Prostate gland (tissue), 2 donors: ENCODE results near the gene ZNF776. TPM values are rescaled to one million over a fixed set of nuclear protein-coding genes. Genes with fewer than 3 reads are reported as not detected.

Source experiments
- DNase-seq: peaks from one replicate; pipeline ENCODE4 v3.0.0-alpha.2; 2019; ENCODE audit warnings: low spot score
- H3K27ac ChIP-seq, 2 donors: fragments of 200-600 bp; sonication (generic); 2 replicates each; pipeline ENCODE4 v1.5.1; 2017 to 2019
- H3K27me3 ChIP-seq: fragments of 200-600 bp; sonication (generic); replicated peaks from 2 replicates; pipeline ENCODE4 v1.5.1; 2019; ENCODE audit not compliant: insufficient read depth
- H3K36me3 ChIP-seq, 2 donors: fragments of 200-600 bp; sonication (generic); 1 replicate in 1 of 2; 2 replicates in 1 of 2; pipeline versions ENCODE4 v1.5.1 to v1.8.1; 2017 to 2019
- H3K4me1 ChIP-seq: fragments of 200-600 bp; sonication (generic); replicated peaks from 2 replicates; pipeline ENCODE4 v1.5.1; 2019
- H3K4me3 ChIP-seq, 2 donors: fragments of 200-600 bp; sonication (generic); 2 replicates each; pipeline ENCODE4 v1.5.1; 2017 to 2019
- H3K9me3 ChIP-seq: fragments of 200-600 bp; sonication (generic); 2 replicates; pipeline ENCODE4 v1.5.1; 2017
- POLR2A ChIP-seq: fragments of 450-650 bp; IDR thresholded peaks from one replicate; pipeline ENCODE4 v1.6.1; 2016; ENCODE audit warnings: antibody characterized with exemption, mild to moderate bottlenecking
- POLR2AphosphoS5 ChIP-seq: sonication (generic); formaldehyde crosslinking; IDR thresholded peaks from one replicate; pipeline ENCODE4 v1.6.1; 2017; ENCODE audit warnings: antibody characterized with exemption
- WGBS: methylation state at CpG from one replicate; pipeline ENCODE4 v1.1.5; 2018; 5-methylcytosine and 5-hydroxymethylcytosine counted together
- intact Hi-C: fragments of 100-400 bp; cut with DNase I; formaldehyde crosslinking; loops from one replicate; pipeline ENCODE4 v1.14.2; 2022
- total RNA-seq, 2 donors: library from RNA; depleted of rRNA; stranded (reverse); fragments of >200 nt; gene quantifications; one replicate each; pipeline ENCODE4 v1.1.0, GENCODE V29; 2016
- TF ChIP-seq, protein P1 (sequence below), 4 experiments: fragments of 200-600 bp in 2 of 4; fragments of 450-650 bp in 2 of 4; sonication (generic) in 2 of 4; IDR thresholded peaks; 1 replicate in 3 of 4; 2 replicates in 1 of 4; pipeline ENCODE4 v1.5.1; 2016 to 2019; ENCODE audit warnings: antibody characterized with exemption in 4 of 4, mild to moderate bottlenecking in 2 of 4, moderate library complexity in 2 of 4

ZNF776 gene
- total RNA-seq, 2 donors from 2014 or later: 20.1 to 22.5 TPM

GRCh38 chr19:57802269-57802668 lies 55.7 kb downstream of the ZNF776 start:
- H3K4me3 ChIP-seq: no peak overlapping the region
- H3K27ac ChIP-seq: peak overlapping the region; percentile 90 to 92
- no peaks in the 10 kb centered on the region for H3K9me3 ChIP-seq
- 92% methylated on average over 4 of the region's 4 CpGs for WGBS
- H3K36me3 ChIP-seq: no peaks in the 10 kb centered on the region
- H3K27me3 ChIP-seq: no peaks in the 10 kb centered on the region
- TF ChIP-seq POLR2AphosphoS5: no peak
- TF ChIP-seq, protein P1, sequence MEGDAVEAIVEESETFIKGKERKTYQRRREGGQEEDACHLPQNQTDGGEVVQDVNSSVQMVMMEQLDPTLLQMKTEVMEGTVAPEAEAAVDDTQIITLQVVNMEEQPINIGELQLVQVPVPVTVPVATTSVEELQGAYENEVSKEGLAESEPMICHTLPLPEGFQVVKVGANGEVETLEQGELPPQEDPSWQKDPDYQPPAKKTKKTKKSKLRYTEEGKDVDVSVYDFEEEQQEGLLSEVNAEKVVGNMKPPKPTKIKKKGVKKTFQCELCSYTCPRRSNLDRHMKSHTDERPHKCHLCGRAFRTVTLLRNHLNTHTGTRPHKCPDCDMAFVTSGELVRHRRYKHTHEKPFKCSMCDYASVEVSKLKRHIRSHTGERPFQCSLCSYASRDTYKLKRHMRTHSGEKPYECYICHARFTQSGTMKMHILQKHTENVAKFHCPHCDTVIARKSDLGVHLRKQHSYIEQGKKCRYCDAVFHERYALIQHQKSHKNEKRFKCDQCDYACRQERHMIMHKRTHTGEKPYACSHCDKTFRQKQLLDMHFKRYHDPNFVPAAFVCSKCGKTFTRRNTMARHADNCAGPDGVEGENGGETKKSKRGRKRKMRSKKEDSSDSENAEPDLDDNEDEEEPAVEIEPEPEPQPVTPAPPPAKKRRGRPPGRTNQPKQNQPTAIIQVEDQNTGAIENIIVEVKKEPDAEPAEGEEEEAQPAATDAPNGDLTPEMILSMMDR (IDR thresholded peaks at IDR 0.05): no peak
- TF ChIP-seq POLR2A: no peak
- no peak for DNase-seq
- intact Hi-C loops: no loop called here
- H3K4me1 ChIP-seq: peaks cover 17% of the 10 kb centered on the region

DNA sequence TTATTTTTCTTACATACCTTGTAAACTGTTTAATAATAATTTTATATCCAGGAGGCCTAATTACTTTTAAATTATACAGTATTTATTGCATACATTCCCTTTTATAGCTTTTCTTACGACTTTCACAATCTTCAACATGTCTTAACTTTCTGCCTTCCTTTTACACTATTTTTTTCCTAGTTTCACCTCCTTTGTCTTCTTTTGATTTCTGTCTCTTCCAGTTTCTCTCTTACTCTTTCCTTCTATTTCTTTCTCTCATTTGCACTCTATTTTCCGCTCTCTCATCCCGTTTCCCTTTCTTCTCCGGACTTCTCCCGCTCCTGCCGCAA lies 56.6 kb downstream of the ZNF776 start:
- H3K4me1 ChIP-seq: peaks cover 17% of the 10 kb centered on the region
- H3K9me3 ChIP-seq: no peaks in the 10 kb centered on the region
- H3K27me3 ChIP-seq: no peaks in the 10 kb centered on the region
- no peak for DNase-seq
- peak overlapping the region; percentile 35 to 42 for H3K4me3 ChIP-seq
- peak overlapping the region; percentile 90 to 92 for H3K27ac ChIP-seq
- WGBS: 3% methylated on average over 6 of the region's 6 CpGs
- TF ChIP-seq POLR2AphosphoS5: no peak
- no peak for TF ChIP-seq POLR2A
- TF ChIP-seq, protein P1 (IDR thresholded peaks at IDR 0.05): no peak
- H3K36me3 ChIP-seq: no peaks in the 10 kb centered on the region
- intact Hi-C loops: no loop called here

DNA sequence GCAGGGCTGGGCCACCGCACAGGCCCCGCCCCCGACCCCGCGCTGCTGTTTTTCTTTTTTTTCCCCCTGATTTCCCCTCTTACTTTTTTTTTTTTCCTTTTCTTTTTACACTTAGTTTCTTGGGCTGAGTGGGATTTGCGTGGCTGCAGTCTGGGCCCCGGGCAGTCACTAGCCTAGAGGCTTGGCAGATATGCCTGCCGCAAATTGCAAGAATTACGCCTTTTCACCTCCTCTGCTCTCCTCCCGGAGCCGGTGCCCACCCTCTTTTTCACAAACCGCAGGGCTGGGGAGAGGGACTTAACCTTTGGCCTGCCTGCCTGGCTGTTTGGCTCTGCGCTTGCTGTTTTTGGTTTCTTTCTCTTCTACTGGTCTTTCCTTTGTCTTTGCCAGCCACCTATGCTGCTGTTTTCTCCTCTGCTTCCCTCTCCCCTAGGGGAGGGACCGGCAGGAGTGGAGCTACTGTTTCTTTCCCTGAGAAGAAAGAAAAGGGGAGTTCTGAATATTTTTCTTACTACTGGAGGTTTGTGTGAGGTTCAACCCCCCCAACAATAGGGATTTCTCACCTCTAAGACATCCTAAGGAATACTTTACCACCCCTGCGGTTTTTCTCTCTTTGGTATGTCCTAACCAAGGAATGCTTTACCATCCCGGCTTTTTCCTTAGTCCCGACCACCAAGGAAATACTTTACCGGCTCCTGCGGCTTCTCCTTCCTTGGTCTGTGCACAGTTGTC lies 57.1 kb downstream of the ZNF776 start:
- Histone ChIP-seq H3K36me3 (no peaks in the 10 kb centered on the region), H3K4me1 (peaks cover 15% of the 10 kb centered on the region), H3K4me3 (peak overlapping the region; percentile 35 to 42), H3K9me3 (no peaks in the 10 kb centered on the region), H3K27ac (peak overlapping the region; percentile 90 to 92), H3K27me3 (no peaks in the 10 kb centered on the region)
- no peak for DNase-seq
- intact Hi-C loops: no loop called here
- whole genome bisulfite sequencing: 2% methylated on average over 19 of the region's 19 CpGs
- TF ChIP-seq POLR2A (no peak), POLR2AphosphoS5 (peak; percentile 14)
- TF ChIP-seq, protein P1 (IDR thresholded peaks at IDR 0.05): no peak

GRCh38 chr19:57807541-57807940 lies 60.9 kb downstream of the ZNF776 start:
- no peaks in the 10 kb centered on the region for H3K36me3 ChIP-seq
- intact Hi-C loops: no loop called here
- H3K4me3 ChIP-seq: no peak overlapping the region
- H3K9me3 ChIP-seq: no peaks in the 10 kb centered on the region
- 87% methylated on average over 2 of the region's 2 CpGs for WGBS
- DNase-seq: no peak
- H3K4me1 ChIP-seq: peaks cover 16% of the 10 kb centered on the region
- no peaks in the 10 kb centered on the region for H3K27me3 ChIP-seq
- H3K27ac ChIP-seq: peak overlapping the region in 1 of 2 donors; percentile 90
- no peak for TF ChIP-seq POLR2AphosphoS5

Other genes with a start within 250 kb of the ZNF776 start
- 10 to 100 TPM; 17.9 to 20.3 TPM for gene ZNF773, start 246.9 kb upstream of the ZNF776 start, total RNA-seq
- 10 to 100 TPM in 1 of 2 donors, 1 to 10 TPM in 1; 7.4 to 11.7 TPM for gene ZNF549, start 219.5 kb upstream of the ZNF776 start, total RNA-seq
- gene ZNF550, start 187.0 kb upstream of the ZNF776 start, total RNA-seq: 10 to 100 TPM in 1 of 2 donors, 1 to 10 TPM in 1; 8.5 to 12.8 TPM
- gene ZNF416, start 167.9 kb upstream of the ZNF776 start, total RNA-seq: 1 to 10 TPM; 4.8 to 5.6 TPM
- gene ZIK1, start 162.7 kb upstream of the ZNF776 start, total RNA-seq: 1 to 10 TPM; 5.3 to 8.5 TPM
- gene ZNF530, start 146.9 kb upstream of the ZNF776 start, total RNA-seq: 1 to 10 TPM; 1.5 to 7.4 TPM
- 10 to 100 TPM; 18.3 to 25.8 TPM for gene ZNF134, start 132.6 kb upstream of the ZNF776 start, total RNA-seq
- gene ZNF211, start 113.6 kb upstream of the ZNF776 start, total RNA-seq: 10 to 100 TPM in 1 of 2 donors, 1 to 10 TPM in 1; 8.9 to 23.3 TPM
- not detected for gene ZSCAN4, start 77.9 kb upstream of the ZNF776 start, total RNA-seq
- gene ZNF551, start 64.8 kb upstream of the ZNF776 start, total RNA-seq: 10 to 100 TPM in 1 of 2 donors, 1 to 10 TPM in 1; 7.5 to 14.3 TPM
- 1 to 10 TPM; 2.7 to 5.6 TPM for gene ZNF154, start 37.6 kb upstream of the ZNF776 start, total RNA-seq
- gene ZNF671, start 19.2 kb upstream of the ZNF776 start, total RNA-seq: 1 to 10 TPM; 8.5 to 8.9 TPM
- 10 to 100 TPM; 15.4 to 34.8 TPM for gene ZNF586, start 22.9 kb downstream of the ZNF776 start, total RNA-seq
- gene ZNF552, start 68.1 kb downstream of the ZNF776 start, total RNA-seq: 10 to 100 TPM; 22.0 to 54.9 TPM
- 10 to 100 TPM; 21.1 to 23.5 TPM for gene ZNF587B, start 83.5 kb downstream of the ZNF776 start, total RNA-seq
- gene ZNF587, start 103.0 kb downstream of the ZNF776 start, total RNA-seq: 10 to 100 TPM; 32.1 to 49.7 TPM
- gene ZNF814, start 142.2 kb downstream of the ZNF776 start, total RNA-seq: 10 to 100 TPM; 12.2 to 31.0 TPM
- gene ZNF417, start 169.8 kb downstream of the ZNF776 start, total RNA-seq: 10 to 100 TPM; 16.5 to 17.0 TPM
- gene ZNF418, start 188.6 kb downstream of the ZNF776 start, total RNA-seq: 1 to 10 TPM; 3.6 to 9.0 TPM
- 1 to 10 TPM; 7.2 to 8.1 TPM for gene ZNF256, start 200.9 kb downstream of the ZNF776 start, total RNA-seq
- gene C19orf18, start 227.7 kb downstream of the ZNF776 start, total RNA-seq: under 1 TPM in 1 of 2 donors, not detected in 1; 0.87 TPM